ENCODE measurements around the gene TJP2.

The TJP2 gene

DNA sequence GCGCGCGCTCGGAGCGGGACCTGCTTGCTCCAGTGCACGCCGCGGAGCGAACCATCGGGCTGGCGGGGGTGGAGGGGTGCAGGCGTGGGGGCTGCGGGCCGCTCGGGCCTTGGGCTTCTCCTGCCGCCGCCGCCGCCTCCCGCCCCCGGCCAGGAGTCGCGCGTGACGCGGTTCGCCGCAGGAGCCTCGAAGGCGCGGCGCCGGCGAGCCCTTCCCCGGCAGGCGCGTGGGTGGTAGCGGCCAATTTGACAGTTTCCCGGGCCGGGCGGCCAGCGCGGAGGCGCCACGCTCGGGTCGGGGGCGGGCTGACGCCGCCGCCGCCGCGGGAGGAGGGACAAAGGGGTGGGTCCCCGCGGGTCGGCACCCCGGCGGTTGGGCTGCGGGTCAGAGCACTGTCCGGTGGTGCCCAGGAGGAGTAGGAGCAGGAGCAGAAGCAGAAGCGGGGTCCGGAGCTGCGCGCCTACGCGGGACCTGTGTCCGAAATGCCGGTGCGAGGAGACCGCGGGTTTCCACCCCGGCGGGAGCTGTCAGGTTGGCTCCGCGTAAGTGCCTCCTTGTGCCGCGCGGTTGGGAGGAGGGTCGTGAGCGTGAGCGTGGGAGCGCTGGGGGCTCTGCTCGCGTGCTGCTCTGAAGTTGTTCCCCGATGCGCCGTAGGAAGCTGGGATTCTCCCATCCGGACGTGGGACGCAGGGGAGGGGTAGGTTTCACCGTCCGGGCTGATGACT, at the start of gene TJP2:
Gene TJP2 (plus strand): TSS at position 387 of the 725 bp plus-strand sequence. CDS start 96 bp downstream, at position 483.
- POLR2A ChIA-PET (ENCODE audit: low non-redundant PET): interaction anchor here (0.6 kb wide), 1 partner anchor 171 kb away, joined by 3 read pairs; no protein-coding TSS in a partner anchor
- TF ChIP-seq, protein P1, sequence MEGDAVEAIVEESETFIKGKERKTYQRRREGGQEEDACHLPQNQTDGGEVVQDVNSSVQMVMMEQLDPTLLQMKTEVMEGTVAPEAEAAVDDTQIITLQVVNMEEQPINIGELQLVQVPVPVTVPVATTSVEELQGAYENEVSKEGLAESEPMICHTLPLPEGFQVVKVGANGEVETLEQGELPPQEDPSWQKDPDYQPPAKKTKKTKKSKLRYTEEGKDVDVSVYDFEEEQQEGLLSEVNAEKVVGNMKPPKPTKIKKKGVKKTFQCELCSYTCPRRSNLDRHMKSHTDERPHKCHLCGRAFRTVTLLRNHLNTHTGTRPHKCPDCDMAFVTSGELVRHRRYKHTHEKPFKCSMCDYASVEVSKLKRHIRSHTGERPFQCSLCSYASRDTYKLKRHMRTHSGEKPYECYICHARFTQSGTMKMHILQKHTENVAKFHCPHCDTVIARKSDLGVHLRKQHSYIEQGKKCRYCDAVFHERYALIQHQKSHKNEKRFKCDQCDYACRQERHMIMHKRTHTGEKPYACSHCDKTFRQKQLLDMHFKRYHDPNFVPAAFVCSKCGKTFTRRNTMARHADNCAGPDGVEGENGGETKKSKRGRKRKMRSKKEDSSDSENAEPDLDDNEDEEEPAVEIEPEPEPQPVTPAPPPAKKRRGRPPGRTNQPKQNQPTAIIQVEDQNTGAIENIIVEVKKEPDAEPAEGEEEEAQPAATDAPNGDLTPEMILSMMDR (conservative IDR thresholded peaks at IDR 0.05; ENCODE audit: low read depth): no peak
- DNase-seq (ENCODE audit: low spot score): peak; percentile 57

DNA sequence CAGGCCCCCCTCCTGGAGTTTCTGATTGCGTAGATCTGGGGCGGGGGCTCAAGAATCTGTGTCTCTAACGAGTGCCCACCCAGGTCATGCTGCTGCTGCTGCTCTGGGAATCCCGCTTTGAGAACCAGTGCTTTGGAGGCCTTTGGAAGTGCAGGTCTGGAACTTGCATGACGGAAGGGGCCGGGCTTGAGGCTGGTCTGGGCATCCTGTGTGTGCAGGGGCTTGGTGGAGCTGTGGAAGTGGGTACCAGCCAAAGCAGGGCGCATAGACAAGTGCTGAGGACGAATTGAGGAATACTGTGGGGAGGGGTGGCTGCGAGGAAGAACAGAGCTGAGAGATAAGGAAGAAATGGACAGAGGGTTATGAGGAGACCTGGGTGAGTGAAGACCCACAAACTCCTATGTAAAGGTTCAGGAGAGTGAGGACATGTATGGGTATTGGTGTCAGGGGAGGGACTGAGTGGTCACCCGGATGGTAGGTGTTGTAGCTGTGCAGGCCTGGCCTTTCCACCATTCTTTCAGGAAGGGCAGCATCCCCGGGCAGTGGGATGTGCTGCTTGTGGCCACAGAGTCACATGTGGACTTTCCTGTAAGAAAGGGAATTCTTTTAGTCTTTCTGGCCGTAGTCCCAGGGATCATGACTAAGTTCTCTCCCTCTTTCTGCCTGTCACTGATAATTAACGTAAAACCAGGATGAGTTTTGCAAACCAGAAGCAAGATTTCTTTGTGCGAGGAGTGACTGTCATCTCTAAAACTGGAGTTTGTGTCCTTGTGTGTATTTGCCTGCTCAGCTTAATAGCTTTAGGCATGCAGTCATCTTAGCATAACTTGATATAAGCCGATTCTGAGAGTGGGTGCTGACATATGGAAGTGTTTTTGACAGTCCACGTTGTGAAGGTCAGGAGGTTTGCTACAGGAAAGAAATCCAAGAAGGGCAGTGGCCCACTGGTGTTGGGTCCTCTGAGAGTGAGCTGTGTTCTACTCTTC, 43.3 kb upstream of the TJP2 start:
- ChIA-PET POLR2A (ENCODE audit: low non-redundant PET) (no interaction called here), CTCF (interaction anchor here (0.6 kb wide), 1 partner anchor 46 kb away, joined by 4 read pairs; no protein-coding TSS in a partner anchor)
- DNase-seq (ENCODE audit: low spot score): peak; percentile 43

More for the DNA sequence above, at the start of gene TJP2:
- CTCF ChIA-PET: interaction anchor here (0.6 to 1.6 kb wide), 6 partner anchors 14 to 101 kb away, joined by 3 to 5 read pairs (median 3); no protein-coding TSS in a partner anchor
- peak within 1 kb of the TSS; percentile 91 for H3K27ac ChIP-seq

DNA sequence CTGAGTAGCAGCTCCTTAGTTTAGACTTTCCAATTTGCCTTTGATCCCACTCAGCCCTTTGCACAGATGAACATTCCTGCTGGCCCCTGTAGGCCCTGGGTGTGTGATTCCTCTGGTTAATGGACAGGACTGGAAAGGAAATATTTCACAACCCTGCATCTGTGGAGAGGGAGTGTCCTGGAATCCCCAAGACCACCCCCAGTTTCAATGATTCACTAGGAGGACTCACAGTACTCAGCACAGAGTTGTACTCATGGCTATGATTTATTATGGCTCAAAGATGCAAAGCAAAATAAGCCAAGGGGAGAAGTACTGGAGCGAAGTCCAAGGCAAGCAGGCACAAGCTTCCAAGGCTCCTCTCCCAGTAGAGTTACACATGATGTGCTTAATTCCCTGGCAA, 42.4 kb upstream of the TJP2 start:
- H3K27ac ChIP-seq: peak overlapping the region; percentile 94
- TF ChIP-seq, protein P1 (conservative IDR thresholded peaks at IDR 0.05; ENCODE audit: low read depth): no peak
- ChIA-PET POLR2A (ENCODE audit: low non-redundant PET) (no interaction called here), CTCF (interaction anchor here (0.6 kb wide), 3 partner anchors 78 to 103 kb away, joined by 3 to 4 read pairs (median 3); no protein-coding TSS in a partner anchor)
- DNase-seq (ENCODE audit: low spot score): peak; percentile 93

More for the DNA sequence above, 43.3 kb upstream of the TJP2 start:
- TF ChIP-seq, protein P1 (conservative IDR thresholded peaks at IDR 0.05; ENCODE audit: low read depth): no peak
- H3K27ac ChIP-seq: peak overlapping the region; percentile 94

DNA sequence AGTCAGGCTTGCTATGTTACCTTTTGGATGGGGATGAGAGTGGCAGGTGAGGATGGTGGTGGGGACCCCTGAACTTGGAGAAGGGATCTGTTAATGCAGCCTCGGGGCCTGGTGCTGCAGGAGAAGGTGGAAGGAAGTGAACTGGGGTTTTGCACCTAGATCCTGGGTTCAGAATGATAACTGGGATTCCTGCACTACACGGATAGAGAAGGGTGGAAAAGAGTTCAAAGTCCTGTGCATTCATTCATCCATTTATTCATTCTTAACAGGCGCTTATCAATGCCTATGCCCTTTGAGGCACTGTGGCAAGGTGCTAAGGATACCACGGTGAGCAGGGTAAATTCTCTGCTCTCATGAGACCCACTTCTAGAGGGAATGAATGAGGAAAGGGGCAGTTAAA, 41.7 kb upstream of the TJP2 start:
- H3K27ac ChIP-seq: peak overlapping the region; percentile 94
- ChIA-PET CTCF (interaction anchor here (0.6 kb wide), 2 partner anchors 87 to 102 kb away, joined by 3 to 4 read pairs; no protein-coding TSS in a partner anchor), POLR2A (ENCODE audit: low non-redundant PET) (no interaction called here)
- DNase-seq (ENCODE audit: low spot score): no peak
- TF ChIP-seq, protein P1 (conservative IDR thresholded peaks at IDR 0.05; ENCODE audit: low read depth): no peak

DNA sequence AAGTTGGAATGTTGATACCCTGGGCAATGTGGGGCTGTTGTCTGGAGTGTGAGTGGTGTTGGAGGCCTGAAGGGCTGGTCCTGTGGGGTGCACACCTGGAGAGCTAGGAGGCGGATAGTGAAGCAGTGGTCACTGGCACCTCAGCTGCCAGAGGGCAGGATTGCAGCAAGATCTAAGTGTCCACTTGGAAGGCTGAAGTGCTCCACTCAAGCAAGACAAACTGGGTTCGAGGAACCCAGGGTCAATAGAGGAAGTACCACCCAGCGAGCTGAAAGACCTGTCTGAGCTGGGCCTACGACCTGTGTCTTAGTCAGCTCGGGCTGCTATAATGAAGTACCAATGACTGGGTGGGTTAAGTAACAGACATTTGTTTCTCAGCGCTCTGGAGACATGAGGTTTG, 39.7 kb upstream of the TJP2 start:
- H3K27ac ChIP-seq: peak overlapping the region; percentile 8; the same call in 1 of the 2 replicates
- POLR2A ChIA-PET (ENCODE audit: low non-redundant PET): no interaction called here
- CTCF ChIA-PET: interaction anchor here (1.0 kb wide), 1 partner anchor 13 kb away, joined by 3 read pairs; no protein-coding TSS in a partner anchor
- TF ChIP-seq, protein P1 (conservative IDR thresholded peaks at IDR 0.05; ENCODE audit: low read depth): no peak
- no peak for DNase-seq (ENCODE audit: low spot score)

DNA sequence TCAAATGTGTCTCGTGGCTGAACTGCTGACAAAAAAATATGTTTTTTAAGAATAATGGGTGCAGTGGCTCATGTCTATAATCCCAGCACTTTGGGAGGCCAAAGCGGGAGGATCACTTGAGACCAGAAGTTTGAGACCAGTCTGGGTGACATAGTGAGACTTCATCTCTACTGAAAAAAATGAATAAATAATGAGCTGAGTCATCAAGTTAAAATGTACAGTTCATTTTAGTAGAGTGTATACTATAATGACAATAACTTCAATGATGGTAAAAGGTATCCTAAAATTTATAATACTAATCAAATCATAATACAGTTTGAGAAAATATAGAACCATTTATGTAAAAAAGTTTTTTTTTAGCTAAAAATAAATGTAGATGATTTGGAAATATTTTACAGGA, 37.9 kb upstream of the TJP2 start:
- POLR2A ChIA-PET (ENCODE audit: low non-redundant PET): no interaction called here
- no peak overlapping the region for H3K27ac ChIP-seq
- CTCF ChIA-PET: no interaction called here
- DNase-seq (ENCODE audit: low spot score): no peak
- TF ChIP-seq, protein P1 (conservative IDR thresholded peaks at IDR 0.05; ENCODE audit: low read depth): no peak
